ENCODE data around the gene SAMD9L.

GRCh38 chr7:93097388-93097787 lies 50.8 kb downstream of the SAMD9L start:
- TF ChIP-seq EP300 (IDR thresholded peaks at IDR 0.05) = no peak
- no peak for TF ChIP-seq CTCF (IDR thresholded peaks at IDR 0.05)
- no peak for TF ChIP-seq REST (IDR thresholded peaks at IDR 0.05)
